Measurements from ENCODE around the gene PCLO.

DNA sequence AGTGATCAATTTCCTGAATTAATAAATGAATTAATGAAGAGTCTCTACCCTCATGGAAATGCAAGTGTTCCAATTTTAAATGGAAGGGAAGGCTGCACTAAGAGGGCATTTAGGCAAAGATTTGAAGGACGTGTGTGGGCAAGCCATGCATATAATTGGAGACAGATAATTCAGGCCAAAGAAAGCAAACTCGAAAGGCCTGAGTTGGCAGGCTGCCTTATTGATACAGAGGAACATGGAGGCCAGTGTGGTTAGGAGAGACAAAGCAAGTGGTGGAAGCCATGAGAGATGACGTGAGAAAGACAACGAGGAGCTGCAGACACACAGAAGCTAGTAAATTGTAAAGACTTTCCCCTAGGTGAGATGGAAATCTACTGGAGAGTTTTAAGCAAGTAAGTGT is 15.4 kb upstream of the PCLO start:
- no peak for TF ChIP-seq POLR2A (IDR thresholded peaks at IDR 0.05; ENCODE audit: low read depth, low read length)
- no peak for TF ChIP-seq TAF1 (IDR thresholded peaks at IDR 0.05; ENCODE audit: borderline replicate concordance, low read depth, low read length)
